Upper lobe of left lung (tissue), 6 donors: ENCODE results near the gene SERINC3. TPM values are rescaled to one million over a fixed set of nuclear protein-coding genes. Genes with fewer than 3 reads are reported as not detected.

Experiments used
- ATAC-seq, 2 donors: fragments of 200-7000 bp; cut with Tn5 transposase; one replicate each; pipeline ENCODE4 v1.9.1; 2022; ENCODE audit warnings: mild to moderate bottlenecking in 2 of 2, moderate library complexity in 2 of 2; ENCODE audit not compliant: low FRiP score in 2 of 2
- DNase-seq, 2 donors: peaks; one replicate each; pipeline ENCODE4 v3.0.0-alpha.2; 2019 to 2020
- H3K27ac ChIP-seq, 4 donors: fragments of 200-600 bp; sonication (generic); one replicate each; pipeline ENCODE4 v1.5.1; 2016 to 2019
- H3K27me3 ChIP-seq, 4 donors: fragments of 200-600 bp; sonication (generic); one replicate each; pipeline ENCODE4 v1.5.1; 2017 to 2019
- H3K36me3 ChIP-seq, 4 donors: fragments of 200-600 bp; sonication (generic); one replicate each; pipeline ENCODE4 v1.5.1; 2016 to 2019
- H3K4me1 ChIP-seq, 4 donors: fragments of 200-600 bp; sonication (generic); one replicate each; pipeline ENCODE4 v1.5.1; 2018 to 2019
- H3K4me3 ChIP-seq, 4 donors: fragments of 200-600 bp; sonication (generic); one replicate each; pipeline ENCODE4 v1.5.1; 2017 to 2019; ENCODE audit warnings: mild to moderate bottlenecking in 2 of 4, moderate library complexity in 1 of 4
- H3K9me3 ChIP-seq, 4 donors: fragments of 200-600 bp; sonication (generic); one replicate each; pipeline ENCODE4 v1.5.1; 2018 to 2019
- CTCF ChIP-seq, 6 experiments: fragments of 450-650 bp in 4 of 6; fragments of 200-600 bp in 2 of 6; sonication (generic) in 2 of 6; IDR thresholded peaks; one replicate each; pipeline ENCODE4 v1.5.1; 2016 to 2019; ENCODE audit warnings: antibody characterized with exemption in 6 of 6
- EP300 ChIP-seq, 4 donors: sonication (generic); formaldehyde crosslinking; IDR thresholded peaks; one replicate each; pipeline ENCODE4 v1.5.1; 2017; ENCODE audit warnings: antibody characterized with exemption in 4 of 4, control low read depth in 2 of 4
- POLR2A ChIP-seq, 4 donors: fragments of 450-650 bp; IDR thresholded peaks; one replicate each; pipeline ENCODE4 v1.5.1; 2016 to 2017; ENCODE audit warnings: antibody characterized with exemption in 4 of 4, mild to moderate bottlenecking in 2 of 4
- POLR2AphosphoS5 ChIP-seq, 2 donors: sonication (generic); formaldehyde crosslinking; IDR thresholded peaks; one replicate each; pipeline ENCODE4 v1.5.1; 2017; ENCODE audit warnings: antibody characterized with exemption in 2 of 2
- WGBS, 2 donors: methylation state at CpG; one replicate each; pipeline ENCODE4 v1.1.5; 2017 to 2018; 5-methylcytosine and 5-hydroxymethylcytosine counted together
- total RNA-seq, 6 donors: library from RNA; depleted of rRNA in 4 of 6; stranded (reverse); fragments of >200 nt in 4 of 6; gene quantifications; one replicate each; pipeline versions ENCODE4 v1.1.0 to v1.2.1, GENCODE V29; 2016 to 2021
- donor health status: DM: no; HTN: no; CAD: no; lungs with moderate emphysema.
- donor health status: DM: no; HTN: yes; CAD: no; lungs with severe emphysema.

The SERINC3 gene
- total RNA-seq, 6 donors from 2014 or later = 56.3 to 122 (median 107) TPM

- Histone ChIP-seq H3K9me3 (no peaks in the 10 kb centered on the region), H3K4me3 (no peak overlapping the region), H3K4me1 (peaks cover 25 to 31% (median 28%) of the 10 kb centered on the region in 4 donors), H3K27me3 (no peaks in the 10 kb centered on the region), H3K27ac (no peak overlapping the region), H3K36me3 (no peaks in the 10 kb centered on the region)
- TF ChIP-seq CTCF (IDR thresholded peaks at IDR 0.05) (no peak), EP300 (IDR thresholded peaks at IDR 0.05) (no peak)
- DNase-seq = no peak
- no peak for ATAC-seq
- 37 to 58% methylated on average over 4 of the region's 4 CpGs for WGBS, 2 donors
Measured at GRCh38 chr20:44523746-44524145, 1.9 kb upstream of the SERINC3 start.

- Histone ChIP-seq H3K9me3 (no peaks in the 10 kb centered on the region), H3K36me3 (no peaks in the 10 kb centered on the region), H3K4me1 (peaks cover 26 to 38% (median 32%) of the 10 kb centered on the region in 4 donors), H3K4me3 (no peak overlapping the region), H3K27ac (peak overlapping the region; percentile 95 to 100 (median 100)), H3K27me3 (no peaks in the 10 kb centered on the region)
- ATAC-seq (no peak), DNase-seq (no peak)
- WGBS, 2 donors = 76 to 83% methylated on average over 1 of the region's 1 CpG
- TF ChIP-seq EP300 (IDR thresholded peaks at IDR 0.05) (no peak), POLR2A (IDR thresholded peaks at IDR 0.05) (no peak), POLR2AphosphoS5 (IDR thresholded peaks at IDR 0.05) (no peak), CTCF (IDR thresholded peaks at IDR 0.05) (no peak)
Measured at GRCh38 chr20:44522841-44523240, 971 bp upstream of the SERINC3 start.

GRCh38 chr20:44520881-44521280 is 989 bp downstream of the SERINC3 start:
- Histone ChIP-seq H3K27me3 (no peaks in the 10 kb centered on the region), H3K36me3 (no peaks in the 10 kb centered on the region), H3K4me3 (peak overlapping the region; percentile 62 to 93 (median 82)), H3K27ac (peak overlapping the region; percentile 95 to 100 (median 100)), H3K9me3 (no peaks in the 10 kb centered on the region), H3K4me1 (peaks cover 37 to 57% (median 49%) of the 10 kb centered on the region in 4 donors)
- ATAC-seq (no peak), DNase-seq (no peak)
- 35 to 52% methylated on average over 3 of the region's 3 CpGs for WGBS, 2 donors
- TF ChIP-seq POLR2AphosphoS5 (IDR thresholded peaks at IDR 0.05) = no peak
- no peak for TF ChIP-seq CTCF (IDR thresholded peaks at IDR 0.05)
- TF ChIP-seq EP300 (IDR thresholded peaks at IDR 0.05) = no peak
- no peak for TF ChIP-seq POLR2A (IDR thresholded peaks at IDR 0.05)

GRCh38 chr20:44518248-44518647 is 3.6 kb downstream of the SERINC3 start:
- H3K27ac ChIP-seq = peak overlapping the region in 3 of 4 donors; percentile 23 to 51 (median 36)
- TF ChIP-seq POLR2A (IDR thresholded peaks at IDR 0.05) (no peak), CTCF (IDR thresholded peaks at IDR 0.05) (no peak), POLR2AphosphoS5 (IDR thresholded peaks at IDR 0.05) (no peak), EP300 (IDR thresholded peaks at IDR 0.05) (no peak)
- no peaks in the 10 kb centered on the region for H3K27me3 ChIP-seq
- ATAC-seq = no peak
- peaks cover 44 to 75% (median 57%) of the 10 kb centered on the region in 4 donors for H3K4me1 ChIP-seq
- H3K9me3 ChIP-seq = no peaks in the 10 kb centered on the region
- no peak for DNase-seq
- WGBS, 2 donors = 57 to 65% methylated on average over 3 of the region's 3 CpGs
- no peak overlapping the region for H3K4me3 ChIP-seq
- H3K36me3 ChIP-seq = peaks cover 0 to 2% (median under 1%) of the 10 kb centered on the region in 4 donors

- H3K36me3 ChIP-seq = peaks cover 0 to 10% (median 7%) of the 10 kb centered on the region in 4 donors
- no peaks in the 10 kb centered on the region for H3K9me3 ChIP-seq
- H3K27ac ChIP-seq = peak overlapping the region in 3 of 4 donors; percentile 23 to 51 (median 36)
- whole genome bisulfite sequencing, 2 donors = 68 to 70% methylated on average over 3 of the region's 3 CpGs
- H3K4me1 ChIP-seq = peaks cover 43 to 79% (median 57%) of the 10 kb centered on the region in 4 donors
- DNase-seq (no peak), ATAC-seq (no peak)
- no peak overlapping the region for H3K4me3 ChIP-seq
- no peaks in the 10 kb centered on the region for H3K27me3 ChIP-seq
- no peak for TF ChIP-seq POLR2AphosphoS5 (IDR thresholded peaks at IDR 0.05)
- TF ChIP-seq EP300 (IDR thresholded peaks at IDR 0.05) = no peak
- TF ChIP-seq POLR2A (IDR thresholded peaks at IDR 0.05) = no peak
- TF ChIP-seq CTCF (IDR thresholded peaks at IDR 0.05) = no peak
Measured at GRCh38 chr20:44517454-44517853, 4.4 kb downstream of the SERINC3 start.
